Upper lobe of left lung (tissue), 6 donors: ENCODE results near the gene LTBP1. TPM values are rescaled to one million over a fixed set of nuclear protein-coding genes. Genes with fewer than 3 reads are reported as not detected.
A peak's percentile ranks its signal among the peaks of the same experiment; 100 is the strongest.

Experiments
- ATAC-seq, 2 donors: fragments of 200-7000 bp; cut with Tn5 transposase; one replicate each; pipeline ENCODE4 v1.9.1; 2022; ENCODE audit warnings: mild to moderate bottlenecking in 2 of 2, moderate library complexity in 2 of 2; ENCODE audit not compliant: low FRiP score in 2 of 2
- DNase-seq, 2 donors: peaks; one replicate each; pipeline ENCODE4 v3.0.0-alpha.2; 2019 to 2020
- H3K27ac ChIP-seq, 4 donors: fragments of 200-600 bp; sonication (generic); one replicate each; pipeline ENCODE4 v1.5.1; 2016 to 2019
- H3K27me3 ChIP-seq, 4 donors: fragments of 200-600 bp; sonication (generic); one replicate each; pipeline ENCODE4 v1.5.1; 2017 to 2019
- H3K36me3 ChIP-seq, 4 donors: fragments of 200-600 bp; sonication (generic); one replicate each; pipeline ENCODE4 v1.5.1; 2016 to 2019
- H3K4me1 ChIP-seq, 4 donors: fragments of 200-600 bp; sonication (generic); one replicate each; pipeline ENCODE4 v1.5.1; 2018 to 2019
- H3K4me3 ChIP-seq, 4 donors: fragments of 200-600 bp; sonication (generic); one replicate each; pipeline ENCODE4 v1.5.1; 2017 to 2019; ENCODE audit warnings: mild to moderate bottlenecking in 2 of 4, moderate library complexity in 1 of 4
- H3K9me3 ChIP-seq, 4 donors: fragments of 200-600 bp; sonication (generic); one replicate each; pipeline ENCODE4 v1.5.1; 2018 to 2019
- EP300 ChIP-seq, 4 donors: sonication (generic); formaldehyde crosslinking; IDR thresholded peaks; one replicate each; pipeline ENCODE4 v1.5.1; 2017; ENCODE audit warnings: antibody characterized with exemption in 4 of 4, control low read depth in 2 of 4
- POLR2A ChIP-seq, 4 donors: fragments of 450-650 bp; IDR thresholded peaks; one replicate each; pipeline ENCODE4 v1.5.1; 2016 to 2017; ENCODE audit warnings: antibody characterized with exemption in 4 of 4, mild to moderate bottlenecking in 2 of 4
- POLR2AphosphoS5 ChIP-seq, 2 donors: sonication (generic); formaldehyde crosslinking; IDR thresholded peaks; one replicate each; pipeline ENCODE4 v1.5.1; 2017; ENCODE audit warnings: antibody characterized with exemption in 2 of 2
- WGBS, 2 donors: methylation state at CpG; one replicate each; pipeline ENCODE4 v1.1.5; 2017 to 2018; 5-methylcytosine and 5-hydroxymethylcytosine counted together
- total RNA-seq, 6 donors: library from RNA; depleted of rRNA in 4 of 6; stranded (reverse); fragments of >200 nt in 4 of 6; gene quantifications; one replicate each; pipeline versions ENCODE4 v1.1.0 to v1.2.1, GENCODE V29; 2016 to 2021
- TF ChIP-seq, protein P1 (sequence below), 6 experiments: fragments of 450-650 bp in 4 of 6; fragments of 200-600 bp in 2 of 6; sonication (generic) in 2 of 6; IDR thresholded peaks; one replicate each; pipeline ENCODE4 v1.5.1; 2016 to 2019; ENCODE audit warnings: antibody characterized with exemption in 6 of 6
- donor health status: DM: no; HTN: no; CAD: no; lungs with moderate emphysema.
- donor health status: DM: no; HTN: yes; CAD: no; lungs with severe emphysema.

The LTBP1 gene
- total RNA-seq, 6 donors from 2014 or later: 11.5 to 45.0 (median 27.1) TPM

DNA sequence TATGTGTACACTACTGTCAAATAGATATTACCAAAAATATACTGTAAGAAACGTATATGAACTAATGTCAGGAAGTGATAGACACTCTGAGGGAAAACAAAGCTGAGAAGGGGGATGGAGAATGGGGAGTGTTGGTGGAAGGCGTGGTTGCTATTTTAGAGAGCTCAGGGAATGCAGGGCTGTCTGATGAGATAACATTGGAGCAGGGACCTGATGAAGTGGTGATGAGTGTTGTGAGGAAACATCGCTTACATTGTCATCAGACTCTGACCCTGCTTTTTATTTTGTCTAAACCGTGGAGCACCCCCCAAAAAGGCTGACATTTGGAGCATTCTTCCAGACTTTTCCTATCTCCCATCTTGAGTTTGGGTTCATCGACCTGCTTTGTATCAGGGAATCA is 194.7 kb downstream of the LTBP1 start:
- H3K9me3 ChIP-seq: no peaks in the 10 kb centered on the region
- H3K27me3 ChIP-seq: no peaks in the 10 kb centered on the region
- no peak overlapping the region for H3K27ac ChIP-seq
- H3K4me1 ChIP-seq: peaks cover 0 to 3% (median 1%) of the 10 kb centered on the region in 4 donors
- no peak for DNase-seq
- H3K4me3 ChIP-seq: no peak overlapping the region
- ATAC-seq: peak in 1 of 2 donors; percentile 42
- H3K36me3 ChIP-seq: no peaks in the 10 kb centered on the region
- TF ChIP-seq EP300 (IDR thresholded peaks at IDR 0.05) (no peak), POLR2AphosphoS5 (IDR thresholded peaks at IDR 0.05) (no peak), POLR2A (IDR thresholded peaks at IDR 0.05) (no peak)
- TF ChIP-seq, protein P1, sequence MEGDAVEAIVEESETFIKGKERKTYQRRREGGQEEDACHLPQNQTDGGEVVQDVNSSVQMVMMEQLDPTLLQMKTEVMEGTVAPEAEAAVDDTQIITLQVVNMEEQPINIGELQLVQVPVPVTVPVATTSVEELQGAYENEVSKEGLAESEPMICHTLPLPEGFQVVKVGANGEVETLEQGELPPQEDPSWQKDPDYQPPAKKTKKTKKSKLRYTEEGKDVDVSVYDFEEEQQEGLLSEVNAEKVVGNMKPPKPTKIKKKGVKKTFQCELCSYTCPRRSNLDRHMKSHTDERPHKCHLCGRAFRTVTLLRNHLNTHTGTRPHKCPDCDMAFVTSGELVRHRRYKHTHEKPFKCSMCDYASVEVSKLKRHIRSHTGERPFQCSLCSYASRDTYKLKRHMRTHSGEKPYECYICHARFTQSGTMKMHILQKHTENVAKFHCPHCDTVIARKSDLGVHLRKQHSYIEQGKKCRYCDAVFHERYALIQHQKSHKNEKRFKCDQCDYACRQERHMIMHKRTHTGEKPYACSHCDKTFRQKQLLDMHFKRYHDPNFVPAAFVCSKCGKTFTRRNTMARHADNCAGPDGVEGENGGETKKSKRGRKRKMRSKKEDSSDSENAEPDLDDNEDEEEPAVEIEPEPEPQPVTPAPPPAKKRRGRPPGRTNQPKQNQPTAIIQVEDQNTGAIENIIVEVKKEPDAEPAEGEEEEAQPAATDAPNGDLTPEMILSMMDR (IDR thresholded peaks at IDR 0.05): no peak
- 74 to 84% methylated on average over 5 of the region's 5 CpGs for WGBS, 2 donors

DNA sequence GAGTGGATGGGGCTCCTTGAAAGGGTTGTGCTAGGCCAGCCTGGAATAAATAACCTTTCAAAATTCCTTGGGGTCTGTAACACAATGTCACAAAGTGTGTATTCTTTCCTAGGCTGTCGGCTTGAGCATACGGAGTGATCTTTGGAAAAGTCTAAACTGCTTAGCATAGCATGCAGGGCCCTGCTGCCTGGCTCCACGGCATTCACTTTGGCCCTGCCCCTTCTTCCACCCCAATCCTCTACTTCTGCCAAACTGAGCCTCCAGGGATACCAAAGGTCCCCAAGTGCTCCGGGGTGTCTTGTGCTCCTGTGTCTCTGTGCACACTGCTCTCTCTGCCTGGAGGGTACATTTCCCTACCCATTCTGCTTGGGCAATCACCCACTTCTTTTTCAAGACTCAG is 196.1 kb downstream of the LTBP1 start:
- 68 to 75% methylated on average over 4 of the region's 4 CpGs for WGBS, 2 donors
- ATAC-seq: no peak
- H3K27ac ChIP-seq: no peak overlapping the region
- no peaks in the 10 kb centered on the region for H3K36me3 ChIP-seq
- DNase-seq: no peak
- no peaks in the 10 kb centered on the region for H3K27me3 ChIP-seq
- H3K4me3 ChIP-seq: no peak overlapping the region
- TF ChIP-seq, protein P1 (IDR thresholded peaks at IDR 0.05): no peak
- TF ChIP-seq EP300 (IDR thresholded peaks at IDR 0.05) (no peak), POLR2A (IDR thresholded peaks at IDR 0.05) (no peak), POLR2AphosphoS5 (IDR thresholded peaks at IDR 0.05) (no peak)
- H3K4me1 ChIP-seq: no peaks in the 10 kb centered on the region
- H3K9me3 ChIP-seq: no peaks in the 10 kb centered on the region

DNA sequence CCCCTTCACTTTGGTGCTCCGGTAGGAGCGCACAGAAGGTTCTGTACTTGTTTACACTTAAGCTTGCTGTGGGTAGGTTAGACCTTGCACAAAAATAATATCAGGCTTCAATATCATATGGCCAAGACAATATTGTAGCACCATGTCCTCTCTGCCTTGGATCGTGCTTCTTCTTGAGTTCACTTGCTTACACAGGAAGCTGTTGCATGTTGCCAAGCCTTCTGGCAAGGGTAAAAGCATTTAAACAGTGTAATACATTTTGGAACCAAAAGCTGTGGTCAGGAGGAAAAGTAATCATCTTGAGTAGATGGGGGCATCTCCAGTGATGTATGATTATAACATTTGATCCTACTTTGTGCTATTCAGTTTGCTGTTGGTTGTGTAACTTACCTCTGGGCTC is 197.5 kb downstream of the LTBP1 start:
- WGBS, 2 donors: 82 to 87% methylated on average over 3 of the region's 3 CpGs
- Histone ChIP-seq H3K4me3 (no peak overlapping the region), H3K36me3 (no peaks in the 10 kb centered on the region), H3K4me1 (no peaks in the 10 kb centered on the region), H3K27me3 (no peaks in the 10 kb centered on the region), H3K9me3 (no peaks in the 10 kb centered on the region), H3K27ac (no peak overlapping the region)
- no peak for DNase-seq
- TF ChIP-seq, protein P1 (IDR thresholded peaks at IDR 0.05): no peak
- TF ChIP-seq POLR2AphosphoS5 (IDR thresholded peaks at IDR 0.05) (no peak), POLR2A (IDR thresholded peaks at IDR 0.05) (no peak)
- peak in 1 of 2 donors; percentile 11 for ATAC-seq

DNA sequence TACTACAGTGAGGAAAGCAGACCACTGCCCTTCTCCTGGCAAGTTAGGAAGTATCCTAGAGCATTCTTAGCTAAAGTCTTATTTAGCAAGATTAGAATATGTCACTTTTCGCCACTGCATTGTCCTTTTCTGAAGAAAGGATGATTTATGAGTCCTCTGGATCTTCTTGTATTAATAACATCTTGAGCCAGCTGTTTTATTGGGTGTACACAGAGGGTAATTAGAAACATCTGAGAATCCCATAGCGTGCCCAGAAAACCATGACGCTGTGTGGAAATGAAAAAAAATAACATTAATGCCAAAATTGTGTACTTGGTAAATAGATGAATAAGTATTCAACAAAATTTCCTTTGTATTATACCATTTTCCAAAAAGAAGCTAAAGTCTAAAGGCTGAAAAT is 198.7 kb downstream of the LTBP1 start:
- H3K9me3 ChIP-seq: no peaks in the 10 kb centered on the region
- no peak overlapping the region for H3K27ac ChIP-seq
- H3K4me3 ChIP-seq: no peak overlapping the region
- no peak for DNase-seq
- H3K27me3 ChIP-seq: no peaks in the 10 kb centered on the region
- no peaks in the 10 kb centered on the region for H3K4me1 ChIP-seq
- WGBS, 2 donors: 82 to 91% methylated on average over 3 of the region's 3 CpGs
- no peak for TF ChIP-seq EP300 (IDR thresholded peaks at IDR 0.05)
- TF ChIP-seq, protein P1 (IDR thresholded peaks at IDR 0.05): no peak
- TF ChIP-seq POLR2AphosphoS5 (IDR thresholded peaks at IDR 0.05): no peak
- no peak for TF ChIP-seq POLR2A (IDR thresholded peaks at IDR 0.05)
- no peaks in the 10 kb centered on the region for H3K36me3 ChIP-seq
- peak in 1 of 2 donors; percentile 74 for ATAC-seq

DNA sequence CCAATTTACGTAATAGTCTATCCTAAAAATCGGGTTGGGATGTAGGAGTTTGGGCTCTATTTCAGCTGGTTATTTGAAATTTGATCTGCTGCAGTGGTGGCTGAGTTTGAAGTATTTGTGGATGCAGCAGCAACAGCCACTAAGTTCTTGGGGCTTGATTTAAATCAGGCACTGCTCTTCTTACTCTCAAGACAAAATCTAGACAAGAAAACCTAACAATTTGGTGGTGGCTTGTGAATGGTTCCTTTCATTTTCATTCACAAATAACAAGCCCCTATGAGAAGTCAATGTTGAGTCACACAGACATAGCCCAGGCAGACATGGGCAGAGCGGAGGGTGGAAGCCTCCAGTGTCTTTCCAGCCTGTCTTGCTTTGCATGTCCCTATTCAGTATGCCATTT is 199.3 kb downstream of the LTBP1 start:
- H3K9me3 ChIP-seq: no peaks in the 10 kb centered on the region
- no peaks in the 10 kb centered on the region for H3K36me3 ChIP-seq
- WGBS, 2 donors: 84 to 85% methylated on average over 3 of the region's 3 CpGs
- H3K4me1 ChIP-seq: no peaks in the 10 kb centered on the region
- DNase-seq: no peak
- peak in 1 of 2 donors; percentile 37 for ATAC-seq
- H3K27ac ChIP-seq: no peak overlapping the region
- no peaks in the 10 kb centered on the region for H3K27me3 ChIP-seq
- no peak overlapping the region for H3K4me3 ChIP-seq
- no peak for TF ChIP-seq POLR2A (IDR thresholded peaks at IDR 0.05)
